ENCODE results near the gene NRM.
A peak's percentile ranks its signal among the peaks of the same experiment; 100 is the strongest.

NRM gene

GRCh38 chr6:30679765-30680535 lies 10.8 kb downstream of the NRM start:
- Histone ChIP-seq H4K20me1 (ENCODE audit: low read depth, low read length) (no peaks in the 10 kb centered on the region), H3K79me2 (ENCODE audit: insufficient read depth, low read length) (peaks cover 60% of the 10 kb centered on the region), H3K9me2 (replicated peaks; ENCODE audit: insufficient read depth, low read length) (no peaks in the 10 kb centered on the region), H3K27me3 (ENCODE audit: low read length) (no peaks in the 10 kb centered on the region), H3K9me3 (ENCODE audit: insufficient read depth, low read length) (no peaks in the 10 kb centered on the region), H3K4me2 (ENCODE audit: low read depth, low read length, poor library complexity, severe bottlenecking) (peak overlapping the region; percentile 92), H3K36me3 (ENCODE audit: low read length) (peaks cover 11% of the 10 kb centered on the region), H3F3A (ENCODE audit: insufficient read depth) (peaks cover 65% of the 10 kb centered on the region), H2AFZ (ENCODE audit: low read depth, low read length, severe bottlenecking) (no peak overlapping the region), H3K27ac (ENCODE audit: low read depth, low read length) (peak overlapping the region; percentile 82), H3K9ac (ENCODE audit: low read length) (peak overlapping the region; percentile 59), H3K4me3 (ENCODE audit: insufficient read depth, low read length, poor library complexity, severe bottlenecking) (peak overlapping the region; percentile 40)
- TF ChIP-seq EZH2phosphoT487 (conservative IDR thresholded peaks at IDR 0.05; ENCODE audit: low read length): no peak
- no peak for TF ChIP-seq CTCF (IDR thresholded peaks at IDR 0.05; ENCODE audit: insufficient read depth, low read length, poor library complexity, severe bottlenecking)

- no peaks in the 10 kb centered on the region for H3K27me3 ChIP-seq (ENCODE audit: low read length)
- no peaks in the 10 kb centered on the region for H3K9me2 ChIP-seq (replicated peaks; ENCODE audit: insufficient read depth, low read length)
- H4K20me1 ChIP-seq (ENCODE audit: low read depth, low read length): no peaks in the 10 kb centered on the region
- H3K36me3 ChIP-seq (ENCODE audit: low read length): peaks cover 11% of the 10 kb centered on the region
- H3K9me3 ChIP-seq (ENCODE audit: insufficient read depth, low read length): no peaks in the 10 kb centered on the region
- no peak overlapping the region for H2AFZ ChIP-seq (ENCODE audit: low read depth, low read length, severe bottlenecking)
- peak overlapping the region; percentile 59 for H3K9ac ChIP-seq (ENCODE audit: low read length)
- H3K4me2 ChIP-seq (ENCODE audit: low read depth, low read length, poor library complexity, severe bottlenecking): peak overlapping the region; percentile 92
- H3K27ac ChIP-seq (ENCODE audit: low read depth, low read length): peak overlapping the region; percentile 82
- TF ChIP-seq EZH2phosphoT487 (conservative IDR thresholded peaks at IDR 0.05; ENCODE audit: low read length) (no peak), CTCF (IDR thresholded peaks at IDR 0.05; ENCODE audit: insufficient read depth, low read length, poor library complexity, severe bottlenecking) (peak; percentile 99)
- peaks cover 52% of the 10 kb centered on the region for H3K79me2 ChIP-seq (ENCODE audit: insufficient read depth, low read length)
- peaks cover 61% of the 10 kb centered on the region for H3F3A ChIP-seq (ENCODE audit: insufficient read depth)
- peak overlapping the region; percentile 40 for H3K4me3 ChIP-seq (ENCODE audit: insufficient read depth, low read length, poor library complexity, severe bottlenecking)
Measured at GRCh38 chr6:30678964-30679726, 11.6 kb downstream of the NRM start.

DNA sequence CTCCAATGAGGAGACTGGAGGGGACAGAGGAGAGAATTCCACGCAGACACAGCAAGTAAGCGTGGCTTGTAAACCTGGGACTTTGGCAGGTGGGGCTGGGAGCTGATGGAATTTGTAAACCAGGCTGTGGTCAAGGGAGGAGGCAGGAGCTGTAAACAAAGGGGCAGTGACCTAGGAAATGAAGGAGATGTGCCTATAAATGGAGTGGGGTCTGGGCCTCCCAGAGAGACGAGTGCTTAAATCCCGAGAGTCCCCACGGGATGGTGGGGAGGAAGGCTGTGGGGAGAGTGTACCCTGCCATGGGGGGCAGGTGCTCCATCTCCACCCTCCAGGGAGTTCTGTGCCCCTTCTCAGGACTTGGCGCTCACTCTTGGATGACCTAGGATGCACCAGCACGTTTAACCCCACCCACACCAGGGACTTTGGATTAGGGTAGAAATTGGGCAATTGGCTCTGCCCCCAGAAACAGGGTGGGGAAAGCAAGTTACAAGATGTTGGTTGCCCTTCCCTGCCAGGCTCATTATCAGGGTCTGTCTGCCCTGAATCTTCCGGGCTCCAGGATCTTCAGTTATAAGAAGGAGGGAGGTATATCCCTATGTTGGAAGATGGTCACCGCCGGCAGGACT lies 14.0 kb downstream of the NRM start:
- H3K9me3 ChIP-seq (ENCODE audit: insufficient read depth, low read length): no peaks in the 10 kb centered on the region
- no peak overlapping the region for H3K27ac ChIP-seq (ENCODE audit: low read depth, low read length)
- no peaks in the 10 kb centered on the region for H4K20me1 ChIP-seq (ENCODE audit: low read depth, low read length)
- no peaks in the 10 kb centered on the region for H3K9me2 ChIP-seq (replicated peaks; ENCODE audit: insufficient read depth, low read length)
- H2AFZ ChIP-seq (ENCODE audit: low read depth, low read length, severe bottlenecking): no peak overlapping the region
- TF ChIP-seq CTCF (IDR thresholded peaks at IDR 0.05; ENCODE audit: insufficient read depth, low read length, poor library complexity, severe bottlenecking) (no peak), EZH2phosphoT487 (conservative IDR thresholded peaks at IDR 0.05; ENCODE audit: low read length) (no peak)
- no peak overlapping the region for H3K9ac ChIP-seq (ENCODE audit: low read length)
- H3K27me3 ChIP-seq (ENCODE audit: low read length): no peaks in the 10 kb centered on the region
- H3F3A ChIP-seq (ENCODE audit: insufficient read depth): peaks cover 44% of the 10 kb centered on the region
- no peak overlapping the region for H3K4me3 ChIP-seq (ENCODE audit: insufficient read depth, low read length, poor library complexity, severe bottlenecking)
- peaks cover 11% of the 10 kb centered on the region for H3K36me3 ChIP-seq (ENCODE audit: low read length)
- H3K4me2 ChIP-seq (ENCODE audit: low read depth, low read length, poor library complexity, severe bottlenecking): no peak overlapping the region
- H3K79me2 ChIP-seq (ENCODE audit: insufficient read depth, low read length): peaks cover 39% of the 10 kb centered on the region

Data from SU-DHL-6 (cell line).